ENCODE results near the gene GNAQ. TPM values are rescaled to one million over a fixed set of nuclear protein-coding genes. Genes with fewer than 3 reads are reported as not detected.

Gene GNAQ
- total RNA-seq, 1 donor = 58.0 TPM

DNA sequence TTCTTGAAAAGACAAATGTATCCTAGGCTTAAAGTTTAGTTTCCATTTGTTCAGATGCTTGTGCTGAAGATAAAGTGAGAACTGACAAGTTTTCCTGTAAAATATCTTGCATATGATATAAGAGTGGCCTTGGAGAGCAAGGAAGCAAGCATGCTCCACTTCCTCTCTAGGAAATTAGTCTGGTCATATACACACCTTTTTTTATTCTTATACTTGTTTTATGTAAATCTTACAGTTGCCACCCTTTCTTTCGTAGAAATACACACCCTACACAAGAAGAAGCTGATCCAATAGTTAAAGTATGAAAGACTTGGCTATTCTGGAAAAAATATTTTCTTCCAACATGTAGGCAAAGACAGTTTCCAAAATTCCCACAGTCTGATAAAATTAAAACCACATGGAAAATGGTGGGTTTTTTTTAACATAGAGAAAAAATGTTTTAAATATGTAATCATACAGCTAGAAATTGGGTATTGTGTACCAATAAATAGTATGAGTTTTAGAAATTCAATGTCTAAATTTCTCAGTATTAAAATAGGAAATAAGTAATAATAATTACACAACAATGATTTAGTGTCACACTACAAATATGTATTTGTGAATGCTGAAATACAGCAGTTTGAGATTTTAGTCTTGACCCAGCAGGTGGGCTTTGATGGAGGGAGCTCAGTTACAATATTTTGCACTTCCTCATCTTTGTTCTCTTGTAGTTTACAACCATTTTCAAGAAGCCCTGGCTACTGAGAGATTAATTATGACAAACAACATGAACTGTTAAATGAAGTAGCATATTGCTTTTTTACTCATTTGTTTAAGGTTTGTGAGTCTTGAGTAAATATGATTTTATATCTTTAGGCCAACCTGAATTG lies 197.8 kb downstream of the GNAQ start:
- no peak overlapping the region for H3K4me3 ChIP-seq (ENCODE audit: low read depth, low read length)
- TF ChIP-seq, protein P1, sequence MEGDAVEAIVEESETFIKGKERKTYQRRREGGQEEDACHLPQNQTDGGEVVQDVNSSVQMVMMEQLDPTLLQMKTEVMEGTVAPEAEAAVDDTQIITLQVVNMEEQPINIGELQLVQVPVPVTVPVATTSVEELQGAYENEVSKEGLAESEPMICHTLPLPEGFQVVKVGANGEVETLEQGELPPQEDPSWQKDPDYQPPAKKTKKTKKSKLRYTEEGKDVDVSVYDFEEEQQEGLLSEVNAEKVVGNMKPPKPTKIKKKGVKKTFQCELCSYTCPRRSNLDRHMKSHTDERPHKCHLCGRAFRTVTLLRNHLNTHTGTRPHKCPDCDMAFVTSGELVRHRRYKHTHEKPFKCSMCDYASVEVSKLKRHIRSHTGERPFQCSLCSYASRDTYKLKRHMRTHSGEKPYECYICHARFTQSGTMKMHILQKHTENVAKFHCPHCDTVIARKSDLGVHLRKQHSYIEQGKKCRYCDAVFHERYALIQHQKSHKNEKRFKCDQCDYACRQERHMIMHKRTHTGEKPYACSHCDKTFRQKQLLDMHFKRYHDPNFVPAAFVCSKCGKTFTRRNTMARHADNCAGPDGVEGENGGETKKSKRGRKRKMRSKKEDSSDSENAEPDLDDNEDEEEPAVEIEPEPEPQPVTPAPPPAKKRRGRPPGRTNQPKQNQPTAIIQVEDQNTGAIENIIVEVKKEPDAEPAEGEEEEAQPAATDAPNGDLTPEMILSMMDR (IDR thresholded peaks at IDR 0.05; ENCODE audit: insufficient read depth, low read length) = no peak
- DNase-seq (ENCODE audit: low read depth) = peak; percentile 77

GRCh38 chr9:77832639-77833038 lies 199.0 kb downstream of the GNAQ start:
- DNase-seq (ENCODE audit: low read depth) = no peak
- no peak overlapping the region for H3K4me3 ChIP-seq (ENCODE audit: low read depth, low read length)
- TF ChIP-seq, protein P1 (IDR thresholded peaks at IDR 0.05; ENCODE audit: insufficient read depth, low read length) = no peak

- DNase-seq (ENCODE audit: low read depth) = no peak
- TF ChIP-seq, protein P1 (IDR thresholded peaks at IDR 0.05; ENCODE audit: insufficient read depth, low read length) = no peak
- H3K4me3 ChIP-seq (ENCODE audit: low read depth, low read length) = no peak overlapping the region
These were observed 199.8 kb downstream of the GNAQ start for GRCh38 chr9:77831781-77832180.

- no peak overlapping the region for H3K4me3 ChIP-seq (ENCODE audit: low read depth, low read length)
These were observed 200.9 kb downstream of the GNAQ start for GRCh38 chr9:77830618-77831285.

GRCh38 chr9:77829420-77829819 lies 202.2 kb downstream of the GNAQ start:
- TF ChIP-seq, protein P1 (IDR thresholded peaks at IDR 0.05; ENCODE audit: insufficient read depth, low read length) = no peak
- no peak overlapping the region for H3K4me3 ChIP-seq (ENCODE audit: low read depth, low read length)
- no peak for DNase-seq (ENCODE audit: low read depth)

More at GRCh38 chr9:77830618-77831285, 200.9 kb downstream of the GNAQ start:
- TF ChIP-seq, protein P1 (IDR thresholded peaks at IDR 0.05; ENCODE audit: insufficient read depth, low read length) = no peak
- no peak for DNase-seq (ENCODE audit: low read depth)

- no peak for DNase-seq (ENCODE audit: low read depth)
- H3K4me3 ChIP-seq (ENCODE audit: low read depth, low read length) = no peak overlapping the region
- TF ChIP-seq, protein P1 (IDR thresholded peaks at IDR 0.05; ENCODE audit: insufficient read depth, low read length) = no peak
These were observed 204.4 kb downstream of the GNAQ start for GRCh38 chr9:77827104-77827784.

Data from fibroblast of the aortic adventitia (primary cell).